ENCODE results near the gene SCYL2.

SCYL2 gene

DNA sequence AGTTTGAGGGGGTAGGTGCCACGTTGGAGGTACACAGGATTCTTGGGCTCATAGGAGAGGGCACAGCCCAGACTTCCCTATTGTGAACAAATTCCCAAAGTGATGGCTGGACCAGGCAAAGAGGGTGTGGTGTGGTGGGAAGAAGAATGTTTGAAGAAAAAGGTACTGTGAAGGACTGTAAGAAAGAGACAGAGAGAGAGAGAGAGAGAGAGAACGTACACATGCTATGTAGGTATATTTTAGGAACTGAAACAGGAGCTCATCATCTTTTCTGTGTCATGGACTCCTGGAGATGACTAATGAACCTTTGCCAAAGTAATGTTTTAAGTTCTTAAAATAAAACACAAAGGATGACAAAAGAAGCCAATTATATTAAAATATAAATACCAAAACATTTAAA lies 114.4 kb downstream of the SCYL2 start:
- DNase-seq, result no peak

DNA sequence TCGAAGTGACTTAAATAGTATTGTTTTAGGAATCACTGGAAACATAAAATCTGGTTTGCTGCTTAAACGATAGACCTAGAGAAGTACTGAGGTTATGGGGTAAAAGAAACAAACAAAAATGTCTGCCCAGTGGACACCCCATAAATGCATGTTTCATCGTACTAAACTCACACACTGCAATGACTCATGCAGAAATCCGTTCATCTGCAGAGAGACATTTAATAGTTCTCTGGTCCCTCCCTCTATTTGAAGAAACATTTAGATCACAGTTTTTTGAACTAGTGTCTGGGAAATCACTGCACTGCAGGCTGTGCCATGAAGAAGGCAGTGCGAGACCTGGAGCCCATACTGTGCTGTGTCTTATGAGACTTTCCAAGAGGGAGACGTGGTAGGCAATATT lies 115.4 kb downstream of the SCYL2 start:
- no peak for DNase-seq

DNA sequence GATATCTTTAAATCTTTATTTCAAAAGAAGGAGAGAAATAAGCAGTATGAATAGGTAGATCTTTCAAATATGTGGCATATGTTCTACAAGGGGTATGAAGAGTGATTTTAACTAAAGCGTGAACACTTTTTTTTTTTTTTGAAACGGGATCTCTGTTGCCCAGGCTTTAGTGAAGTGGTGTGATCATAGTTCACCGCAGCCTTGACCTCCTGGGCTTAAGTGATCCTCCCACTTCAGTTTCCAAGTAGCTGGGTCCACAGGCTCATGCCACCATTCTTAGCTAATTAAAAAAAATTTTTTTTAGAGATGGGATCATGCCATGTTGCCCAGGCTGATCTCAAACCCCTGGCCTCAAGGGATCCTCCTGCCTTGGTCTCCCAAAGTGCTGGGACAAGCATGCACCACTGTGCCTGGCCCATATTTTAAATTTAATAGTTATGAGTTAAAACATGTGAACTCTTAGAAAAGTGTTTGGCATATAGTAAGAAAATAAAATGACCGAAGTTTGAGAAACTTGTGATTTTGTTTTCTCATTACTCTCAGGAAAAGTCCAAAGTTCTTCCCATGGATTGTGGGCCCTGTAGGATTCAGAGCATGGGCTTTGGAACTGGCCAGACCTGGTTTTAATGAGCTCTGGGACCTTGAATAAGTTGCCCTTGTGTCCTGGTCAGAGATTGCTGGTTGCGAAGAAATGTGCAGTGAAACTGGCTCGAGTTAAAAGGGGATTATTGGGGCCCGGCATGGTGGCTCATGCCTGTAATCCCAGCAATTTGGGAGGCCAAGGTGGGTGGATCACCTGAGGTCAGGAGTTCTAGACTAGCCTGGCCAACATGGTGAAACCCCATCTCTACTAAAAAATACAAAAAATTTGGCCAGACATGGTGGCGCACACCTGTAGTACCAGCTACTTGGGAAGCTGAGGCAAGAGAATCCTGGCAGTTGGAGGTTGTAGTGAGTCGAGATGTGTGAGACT lies 116.9 kb downstream of the SCYL2 start:
- no peak for DNase-seq

DNA sequence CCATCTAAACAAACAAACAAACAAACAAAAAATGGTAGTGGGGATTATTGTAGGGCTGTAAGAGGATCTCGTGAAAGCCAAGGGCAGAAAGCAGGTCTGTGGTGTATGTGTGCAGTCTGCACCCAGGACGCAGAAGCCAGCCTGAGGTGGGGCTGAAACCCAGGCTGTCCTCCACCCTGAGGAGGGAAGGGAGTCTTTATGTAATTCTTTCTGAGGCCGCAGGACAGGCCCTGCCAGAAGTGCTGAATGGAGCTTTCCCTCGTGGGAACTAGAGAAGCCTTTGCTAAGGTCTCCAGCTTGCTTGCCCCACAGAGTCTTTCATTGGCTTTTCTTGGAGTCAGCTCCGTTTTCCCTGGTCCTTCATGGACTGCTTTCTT lies 117.6 kb downstream of the SCYL2 start:
- DNase-seq, result no peak

DNA sequence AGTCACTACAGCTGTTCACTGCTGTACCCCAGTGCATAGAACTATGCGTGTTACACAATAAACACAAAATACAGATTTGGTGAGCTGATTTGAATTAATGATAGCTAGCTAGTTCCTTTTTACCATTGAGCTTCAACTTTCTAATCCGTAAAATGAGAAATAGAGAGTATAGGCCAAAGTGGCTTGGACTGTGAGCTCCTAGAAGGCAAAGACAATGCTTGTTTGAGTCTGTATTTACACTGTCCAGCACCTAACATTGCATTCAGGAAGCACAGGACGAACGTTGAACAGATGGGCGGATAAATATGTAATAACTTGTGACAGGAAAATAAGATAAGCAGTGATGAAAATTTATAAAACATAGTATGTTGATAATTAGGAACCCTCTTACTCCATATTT lies 121.4 kb downstream of the SCYL2 start:
- no peak for DNase-seq

Data from stimulated activated CD4-positive, alpha-beta T cell treated with anti-CD3 and anti-CD28 coated beads, Interleukin-4, amount 100 ng/mL, for 4 hours (primary cell).